Activated CD8-positive, alpha-beta memory T cell treated with anti-CD3 and anti-CD28 coated beads, Interleukin-2, amount 10 ng/mL, durations not matched to agents 7 days and 5 days (primary cell): Measurements from ENCODE around the gene PTPN23. TPM values are rescaled to one million over a fixed set of nuclear protein-coding genes. Genes with fewer than 3 reads are reported as not detected.

Experiments used
- ATAC-seq: fragments of 150-1000 bp; cut with Tn5 transposase; one replicate; pipeline ENCODE4 v1.10.0; 2021; ENCODE audit warnings: moderate library complexity
- CTCF ChIA-PET: fragments of 350-600 bp; sonication (Branson Sonifier 250); formaldehyde crosslinking; loops from one replicate; lab custom pipeline; 2021; ENCODE audit warnings: antibody characterized with exemption; lab: Charles Lee
- DNase-seq: peaks from one replicate; pipeline ENCODE4 v3.0.0-alpha.2; 2020
- H3K27ac Mint-ChIP-seq: one replicate; pipeline ENCODE4 v1.8.0; 2021; ENCODE audit warnings: mild to moderate bottlenecking, mixed read lengths
- H3K27me3 Mint-ChIP-seq: one replicate; pipeline ENCODE4 v1.8.0; 2021; ENCODE audit warnings: mixed read lengths
- H3K36me3 Mint-ChIP-seq: one replicate; pipeline ENCODE4 v1.8.0; 2021; ENCODE audit warnings: mild to moderate bottlenecking, mixed read lengths
- H3K4me1 Mint-ChIP-seq: one replicate; pipeline ENCODE4 v1.8.0; 2021; ENCODE audit warnings: mixed read lengths
- H3K4me3 Mint-ChIP-seq: one replicate; pipeline ENCODE4 v1.8.0; 2021; ENCODE audit warnings: mild to moderate bottlenecking, moderate library complexity, mixed read lengths
- H3K9me3 Mint-ChIP-seq: one replicate; pipeline ENCODE4 v1.8.0; 2022; ENCODE audit warnings: low read depth, mixed read lengths
- total RNA-seq, 2 experiments: library from RNA; stranded (reverse); gene quantifications; one replicate each; pipeline ENCODE4 v1.2.3, GENCODE V29; 2021

Gene PTPN23
- total RNA-seq, 2 experiments from 2014 or later: 27.0 to 32.9 TPM

GRCh38 chr3:47420511-47421484, 40.0 kb downstream of the PTPN23 start:
- peaks cover 5% of the 10 kb centered on the region for H3K36me3 Mint-ChIP-seq
- peak overlapping the region; percentile 98 for H3K27ac Mint-ChIP-seq
- H3K9me3 Mint-ChIP-seq: no peaks in the 10 kb centered on the region
- DNase-seq (peak; percentile 95), ATAC-seq (peak; percentile 95)
- H3K4me1 Mint-ChIP-seq: peaks cover 20% of the 10 kb centered on the region
- H3K4me3 Mint-ChIP-seq: peak overlapping the region; percentile 55
- no peaks in the 10 kb centered on the region for H3K27me3 Mint-ChIP-seq
- CTCF ChIA-PET: interaction anchor here (0.5 to 6.0 kb wide), 40 partner anchors 8 to 382 kb away, joined by 3 to 89 read pairs (median 4); partner anchors contain the start of genes CSPG5, ELP6, PTPN23 and SCAP

- CTCF ChIA-PET: interaction anchor here (0.6 to 6.0 kb wide), 27 partner anchors 9 to 367 kb away, joined by 3 to 89 read pairs (median 5); partner anchors contain the start of genes ELP6, PTPN23 and SCAP
- H3K36me3 Mint-ChIP-seq: peaks cover 4% of the 10 kb centered on the region
- ATAC-seq (no peak), DNase-seq (no peak)
- H3K27ac Mint-ChIP-seq: peak overlapping the region; percentile 98
- peaks cover 20% of the 10 kb centered on the region for H3K4me1 Mint-ChIP-seq
- no peaks in the 10 kb centered on the region for H3K27me3 Mint-ChIP-seq
- H3K9me3 Mint-ChIP-seq: no peaks in the 10 kb centered on the region
- H3K4me3 Mint-ChIP-seq: no peak overlapping the region
Measured at GRCh38 chr3:47421741-47422649, 41.2 kb downstream of the PTPN23 start.

GRCh38 chr3:47422743-47423142, 41.9 kb downstream of the PTPN23 start:
- H3K27me3 Mint-ChIP-seq: no peaks in the 10 kb centered on the region
- H3K9me3 Mint-ChIP-seq: no peaks in the 10 kb centered on the region
- CTCF ChIA-PET: interaction anchor here (2.2 to 6.0 kb wide), 3 partner anchors 42 to 58 kb away, joined by 9 to 89 read pairs (median 16); partner anchors contain the start of genes PTPN23 and SCAP
- ATAC-seq (no peak), DNase-seq (no peak)
- H3K36me3 Mint-ChIP-seq: peaks cover 4% of the 10 kb centered on the region
- no peak overlapping the region for H3K4me3 Mint-ChIP-seq
- peak overlapping the region; percentile 98 for H3K27ac Mint-ChIP-seq
- peaks cover 20% of the 10 kb centered on the region for H3K4me1 Mint-ChIP-seq

GRCh38 chr3:47423548-47424145, 42.8 kb downstream of the PTPN23 start:
- no peak for ATAC-seq
- Mint-ChIP-seq H3K4me3 (no peak overlapping the region), H3K4me1 (peaks cover 20% of the 10 kb centered on the region), H3K9me3 (no peaks in the 10 kb centered on the region), H3K36me3 (peaks cover 4% of the 10 kb centered on the region), H3K27ac (no peak overlapping the region), H3K27me3 (no peaks in the 10 kb centered on the region)
- DNase-seq: no peak
- CTCF ChIA-PET: interaction anchor here (1.3 to 6.0 kb wide), 3 partner anchors 53 to 98 kb away, joined by 3 to 89 read pairs (median 5); partner anchors contain the start of gene SCAP

- H3K4me1 Mint-ChIP-seq: peaks cover 20% of the 10 kb centered on the region
- no peak overlapping the region for H3K4me3 Mint-ChIP-seq
- no peaks in the 10 kb centered on the region for H3K9me3 Mint-ChIP-seq
- no peaks in the 10 kb centered on the region for H3K27me3 Mint-ChIP-seq
- no peak for DNase-seq
- ATAC-seq: no peak
- peaks cover 4% of the 10 kb centered on the region for H3K36me3 Mint-ChIP-seq
- CTCF ChIA-PET: interaction anchor here (1.3 to 1.7 kb wide), 2 partner anchors 52 to 97 kb away, joined by 3 to 5 read pairs; no protein-coding TSS in a partner anchor
- no peak overlapping the region for H3K27ac Mint-ChIP-seq
Measured at GRCh38 chr3:47424434-47425382, 43.9 kb downstream of the PTPN23 start.

GRCh38 chr3:47425383-47425778, 44.6 kb downstream of the PTPN23 start:
- H3K36me3 Mint-ChIP-seq: peaks cover 4% of the 10 kb centered on the region
- CTCF ChIA-PET: no interaction called here

GRCh38 chr3:47425959-47426358, 45.1 kb downstream of the PTPN23 start:
- no peak overlapping the region for H3K27ac Mint-ChIP-seq
- no peak for DNase-seq
- H3K4me3 Mint-ChIP-seq: no peak overlapping the region
- H3K36me3 Mint-ChIP-seq: peaks cover 4% of the 10 kb centered on the region
- CTCF ChIA-PET: no interaction called here
- H3K9me3 Mint-ChIP-seq: no peaks in the 10 kb centered on the region
- no peaks in the 10 kb centered on the region for H3K27me3 Mint-ChIP-seq
- no peak for ATAC-seq
- peaks cover 18% of the 10 kb centered on the region for H3K4me1 Mint-ChIP-seq

More at GRCh38 chr3:47425383-47425778, 44.6 kb downstream of the PTPN23 start:
- DNase-seq (no peak), ATAC-seq (no peak)
- no peak overlapping the region for H3K4me3 Mint-ChIP-seq
- no peak overlapping the region for H3K27ac Mint-ChIP-seq
- H3K9me3 Mint-ChIP-seq: no peaks in the 10 kb centered on the region
- peaks cover 20% of the 10 kb centered on the region for H3K4me1 Mint-ChIP-seq
- no peaks in the 10 kb centered on the region for H3K27me3 Mint-ChIP-seq

GRCh38 chr3:47427866-47428265, 47.0 kb downstream of the PTPN23 start:
- ATAC-seq: no peak
- Mint-ChIP-seq H3K9me3 (no peaks in the 10 kb centered on the region), H3K27me3 (no peaks in the 10 kb centered on the region), H3K27ac (no peak overlapping the region), H3K4me1 (peaks cover 5% of the 10 kb centered on the region), H3K36me3 (peaks cover 7% of the 10 kb centered on the region), H3K4me3 (no peak overlapping the region)
- no peak for DNase-seq
- CTCF ChIA-PET: interaction anchor here (1.2 kb wide), 1 partner anchor 49 kb away, joined by 4 read pairs; no protein-coding TSS in a partner anchor

GRCh38 chr3:47428662-47429061, 47.8 kb downstream of the PTPN23 start:
- Mint-ChIP-seq H3K27ac (no peak overlapping the region), H3K27me3 (no peaks in the 10 kb centered on the region), H3K9me3 (no peaks in the 10 kb centered on the region), H3K4me1 (peaks cover 4% of the 10 kb centered on the region), H3K36me3 (peaks cover 11% of the 10 kb centered on the region), H3K4me3 (no peak overlapping the region)
- ATAC-seq (no peak), DNase-seq (no peak)
- CTCF ChIA-PET: interaction anchor here (1.2 kb wide), 1 partner anchor 48 kb away, joined by 4 read pairs; no protein-coding TSS in a partner anchor

GRCh38 chr3:47429476-47430270, 48.9 kb downstream of the PTPN23 start:
- ATAC-seq (no peak), DNase-seq (no peak)
- H3K27ac Mint-ChIP-seq: no peak overlapping the region
- no peaks in the 10 kb centered on the region for H3K9me3 Mint-ChIP-seq
- H3K4me3 Mint-ChIP-seq: no peak overlapping the region
- no peaks in the 10 kb centered on the region for H3K27me3 Mint-ChIP-seq
- peaks cover 10% of the 10 kb centered on the region for H3K4me1 Mint-ChIP-seq
- CTCF ChIA-PET: interaction anchor here (1.5 kb wide), 1 partner anchor 9 kb away, joined by 4 read pairs; no protein-coding TSS in a partner anchor
- H3K36me3 Mint-ChIP-seq: peaks cover 17% of the 10 kb centered on the region

GRCh38 chr3:47430606-47431005, 49.8 kb downstream of the PTPN23 start:
- ATAC-seq (no peak), DNase-seq (no peak)
- Mint-ChIP-seq H3K4me3 (no peak overlapping the region), H3K4me1 (peaks cover 10% of the 10 kb centered on the region), H3K36me3 (peaks cover 20% of the 10 kb centered on the region), H3K9me3 (no peaks in the 10 kb centered on the region), H3K27ac (no peak overlapping the region), H3K27me3 (no peaks in the 10 kb centered on the region)
- CTCF ChIA-PET: interaction anchor here (1.5 kb wide), 1 partner anchor 10 kb away, joined by 4 read pairs; no protein-coding TSS in a partner anchor
